ENCODE results near the gene RPL37. TPM values are rescaled to one million over a fixed set of nuclear protein-coding genes. Genes with fewer than 3 reads are reported as not detected.

Gene RPL37
- total and polyA plus RNA-seq, 4 donors: 40.5 to 1,326 (median 722) TPM

DNA sequence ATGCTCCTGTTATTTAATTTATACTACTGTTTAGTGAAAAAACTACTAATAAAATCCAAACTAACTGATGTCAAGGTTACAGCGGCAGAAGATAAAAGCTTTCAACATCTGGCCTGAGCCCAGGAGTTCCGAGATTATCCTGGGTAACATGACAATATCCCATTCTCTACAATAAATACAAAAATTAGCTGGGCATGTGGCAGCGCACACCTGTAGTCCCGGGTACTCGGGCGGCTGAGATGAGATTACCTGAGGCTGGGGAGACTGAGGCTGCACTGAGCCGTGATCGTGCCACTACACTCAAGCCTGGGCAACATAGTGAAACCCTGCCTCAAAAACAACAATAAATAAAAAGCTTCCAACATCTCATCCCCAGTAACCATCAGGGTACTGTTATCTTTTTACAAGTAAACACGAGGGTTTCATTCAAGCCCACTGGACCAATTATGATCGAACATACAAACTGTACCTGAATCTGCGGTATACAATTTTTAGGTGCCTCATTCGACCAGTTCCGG is 1.3 kb downstream of the RPL37 start (continued):
- TF ChIP-seq RXRA (IDR thresholded peaks at IDR 0.05) (no peak), GABPA (IDR thresholded peaks at IDR 0.05 in 1 of 2, conservative IDR thresholded peaks at IDR 0.05 in 1 of 2) (no peak), RAD21 (IDR thresholded peaks at IDR 0.05) (no peak)
- TF ChIP-seq, protein P1, sequence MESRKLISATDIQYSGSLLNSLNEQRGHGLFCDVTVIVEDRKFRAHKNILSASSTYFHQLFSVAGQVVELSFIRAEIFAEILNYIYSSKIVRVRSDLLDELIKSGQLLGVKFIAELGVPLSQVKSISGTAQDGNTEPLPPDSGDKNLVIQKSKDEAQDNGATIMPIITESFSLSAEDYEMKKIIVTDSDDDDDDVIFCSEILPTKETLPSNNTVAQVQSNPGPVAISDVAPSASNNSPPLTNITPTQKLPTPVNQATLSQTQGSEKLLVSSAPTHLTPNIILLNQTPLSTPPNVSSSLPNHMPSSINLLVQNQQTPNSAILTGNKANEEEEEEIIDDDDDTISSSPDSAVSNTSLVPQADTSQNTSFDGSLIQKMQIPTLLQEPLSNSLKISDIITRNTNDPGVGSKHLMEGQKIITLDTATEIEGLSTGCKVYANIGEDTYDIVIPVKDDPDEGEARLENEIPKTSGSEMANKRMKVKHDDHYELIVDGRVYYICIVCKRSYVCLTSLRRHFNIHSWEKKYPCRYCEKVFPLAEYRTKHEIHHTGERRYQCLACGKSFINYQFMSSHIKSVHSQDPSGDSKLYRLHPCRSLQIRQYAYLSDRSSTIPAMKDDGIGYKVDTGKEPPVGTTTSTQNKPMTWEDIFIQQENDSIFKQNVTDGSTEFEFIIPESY (IDR thresholded peaks at IDR 0.05): no peak

DNA sequence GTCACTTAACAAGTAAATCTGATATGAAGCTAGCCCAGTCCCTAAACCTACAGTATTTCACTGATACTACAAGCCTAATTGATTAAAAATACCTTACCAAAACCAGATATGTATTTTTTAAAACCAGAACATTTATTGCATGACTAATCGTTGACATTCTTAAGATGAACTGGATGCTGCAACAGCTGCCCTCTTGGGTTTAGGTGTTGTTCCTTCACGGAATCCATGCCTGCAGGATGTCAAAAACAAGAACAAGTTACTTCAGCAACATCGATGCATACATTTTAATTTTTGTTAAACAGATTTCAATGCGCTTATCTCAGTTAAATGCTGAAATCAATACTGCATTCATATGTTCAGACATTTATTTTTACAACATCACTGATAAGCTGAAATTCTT is 2.7 kb downstream of the RPL37 start:
- H3K27me3 ChIP-seq (ENCODE audit: control insufficient read depth in 4 of 4, insufficient read depth in 4 of 4, low read length in 3 of 4): no peaks in the 10 kb centered on the region
- peaks cover 0 to 20% (median 10%) of the 10 kb centered on the region in 4 donors for H3K4me1 ChIP-seq (ENCODE audit: control insufficient read depth in 4 of 4, insufficient read depth in 4 of 4, low read length in 3 of 4)
- TF ChIP-seq, protein P2, sequence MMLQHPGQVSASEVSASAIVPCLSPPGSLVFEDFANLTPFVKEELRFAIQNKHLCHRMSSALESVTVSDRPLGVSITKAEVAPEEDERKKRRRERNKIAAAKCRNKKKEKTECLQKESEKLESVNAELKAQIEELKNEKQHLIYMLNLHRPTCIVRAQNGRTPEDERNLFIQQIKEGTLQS (IDR thresholded peaks at IDR 0.05): no peak
- TF ChIP-seq HNF4A (conservative IDR thresholded peaks at IDR 0.05): no peak
- no peak for DNase-seq (ENCODE audit: low spot score)
- H3K27ac ChIP-seq (ENCODE audit: low read depth in 1 of 2, low read length in 2 of 2): no peak overlapping the region
- WGBS: 84% methylated on average over 4 of the region's 4 CpGs
- peaks cover 13 to 61% (median 53%) of the 10 kb centered on the region in 4 donors for H3K36me3 ChIP-seq (ENCODE audit: control insufficient read depth in 4 of 4, insufficient read depth in 3 of 4, low read depth in 1 of 4, low read length in 3 of 4)
- no peak overlapping the region for H3K4me3 ChIP-seq (ENCODE audit: low read depth in 1 of 3, low read length in 3 of 3)
- no peaks in the 10 kb centered on the region for H3K9me3 ChIP-seq (ENCODE audit: control insufficient read depth in 4 of 4, low read length in 3 of 4)
- no peak overlapping the region for H3K9ac ChIP-seq (ENCODE audit: low read depth in 1 of 2, low read length in 2 of 2)

DNA sequence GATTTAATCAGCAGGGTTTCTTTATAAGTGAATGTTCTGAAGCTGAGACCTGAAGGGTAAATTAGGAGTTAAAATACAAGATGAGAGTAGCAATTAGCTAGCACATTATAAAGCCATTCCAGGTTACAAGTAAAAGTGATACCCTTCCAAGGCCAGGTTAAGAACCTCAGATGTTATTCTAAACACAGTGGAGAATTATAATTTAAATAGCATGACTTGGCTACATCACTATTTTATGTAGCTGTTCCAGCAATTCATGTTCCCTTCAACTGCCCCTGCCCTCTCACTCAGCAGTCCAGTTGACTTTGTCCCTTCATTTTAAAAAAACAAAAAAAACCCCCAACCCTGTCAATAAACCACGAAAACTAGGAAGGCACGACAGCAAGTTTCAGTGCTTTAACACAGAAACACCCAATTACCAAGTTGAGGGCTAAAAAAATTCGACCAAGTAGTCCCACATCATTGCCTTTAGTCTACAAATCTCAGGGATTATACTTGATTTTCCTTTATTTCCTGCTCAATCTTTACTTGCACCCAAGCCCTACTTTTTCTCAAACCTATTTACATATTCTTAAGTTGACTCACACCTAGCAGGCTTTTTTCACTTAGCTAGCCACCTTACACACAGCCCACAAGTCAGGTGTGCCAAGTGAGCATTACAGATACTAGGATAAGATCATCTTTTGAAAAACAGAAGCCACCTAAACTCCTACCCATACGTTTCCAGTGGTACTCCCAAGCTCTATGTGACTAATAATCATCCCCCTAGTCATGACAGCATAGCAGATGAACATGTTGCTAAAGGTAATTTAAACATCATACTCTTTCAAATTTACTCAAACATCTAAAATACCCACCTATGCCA is 3.4 kb downstream of the RPL37 start:
- H3K27me3 ChIP-seq (ENCODE audit: control insufficient read depth in 4 of 4, insufficient read depth in 4 of 4, low read length in 3 of 4): no peaks in the 10 kb centered on the region
- WGBS: 71% methylated on average over 4 of the region's 4 CpGs
- no peak for TF ChIP-seq RXRA (IDR thresholded peaks at IDR 0.05)
- no peak for TF ChIP-seq FOXA2 (IDR thresholded peaks at IDR 0.05)
- TF ChIP-seq TAF1 (conservative IDR thresholded peaks at IDR 0.05): no peak
- TF ChIP-seq FOXA1 (IDR thresholded peaks at IDR 0.05): no peak
- TF ChIP-seq SP1 (IDR thresholded peaks at IDR 0.05): no peak
- TF ChIP-seq, protein P2 (IDR thresholded peaks at IDR 0.05): no peak
- H3K4me1 ChIP-seq (ENCODE audit: control insufficient read depth in 4 of 4, insufficient read depth in 4 of 4, low read length in 3 of 4): peaks cover 0 to 20% (median 10%) of the 10 kb centered on the region in 4 donors
- peaks cover 19 to 67% (median 58%) of the 10 kb centered on the region in 4 donors for H3K36me3 ChIP-seq (ENCODE audit: control insufficient read depth in 4 of 4, insufficient read depth in 3 of 4, low read depth in 1 of 4, low read length in 3 of 4)
- H3K9ac ChIP-seq (ENCODE audit: low read depth in 1 of 2, low read length in 2 of 2): no peak overlapping the region
- no peak for DNase-seq (ENCODE audit: low spot score)
- H3K27ac ChIP-seq (ENCODE audit: low read depth in 1 of 2, low read length in 2 of 2): no peak overlapping the region
- H3K4me3 ChIP-seq (ENCODE audit: low read depth in 1 of 3, low read length in 3 of 3): no peak overlapping the region
- H3K9me3 ChIP-seq (ENCODE audit: control insufficient read depth in 4 of 4, low read length in 3 of 4): no peaks in the 10 kb centered on the region

All from liver (tissue), 9 donors.